ENCODE data around the gene HMX3. TPM values are rescaled to one million over a fixed set of nuclear protein-coding genes. Genes with fewer than 3 reads are reported as not detected.
A peak's percentile ranks its signal among the peaks of the same experiment; 100 is the strongest.

HMX3 gene
- under 1 TPM; 0.19 to 0.24 TPM for total RNA-seq

DNA sequence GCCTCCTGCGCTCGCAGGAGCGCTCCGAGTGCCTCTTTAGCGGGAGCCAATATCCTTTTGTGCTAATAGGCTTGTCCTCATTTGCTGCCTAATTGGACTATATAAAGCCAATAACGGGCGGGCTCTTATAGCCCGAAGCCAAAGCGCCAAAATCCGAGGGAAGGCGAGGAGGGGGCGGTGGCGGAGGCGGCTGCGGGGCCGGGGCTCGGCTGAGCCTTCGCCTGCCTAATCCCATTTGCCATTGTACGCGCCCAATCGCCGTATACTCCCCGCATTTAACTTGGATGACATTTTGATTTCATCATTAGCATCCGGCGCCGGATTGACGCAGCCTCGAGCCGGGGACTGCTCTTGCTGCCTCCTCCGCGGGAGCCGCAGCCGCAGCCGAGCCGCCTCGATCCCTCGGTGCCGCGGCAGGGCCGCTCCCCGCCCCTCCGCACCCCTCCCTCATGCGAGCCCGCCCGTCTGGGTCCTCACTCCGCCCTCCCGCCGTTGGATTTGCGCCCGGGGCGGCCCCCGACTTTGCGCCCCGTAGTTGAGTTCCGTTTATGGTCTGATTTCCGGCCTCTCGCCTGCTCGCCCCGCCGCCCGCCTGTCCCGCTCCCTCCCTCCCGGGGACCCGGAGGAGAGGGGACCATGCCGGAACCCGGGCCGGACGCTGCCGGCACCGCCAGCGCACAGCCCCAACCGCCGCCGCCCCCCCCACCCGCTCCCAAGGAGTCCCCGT is at the start of gene HMX3:
TSS of gene HMX3 (plus strand) at position 556 of the 727 bp plus-strand sequence. CDS start at position 637, 81 bp downstream.
- Mint-ChIP-seq H3K9me3 (no peaks in the 10 kb centered on the region), H3K4me1 (peaks cover 41% of the 10 kb centered on the region), H3K4me3 (peak within 1 kb of the TSS; percentile 75), H3K27ac (no peak within 1 kb of the TSS), H3K36me3 (no peaks in the 10 kb centered on the region), H3K27me3 (peaks cover 84% of the 10 kb centered on the region)
- peak; percentile 60 for DNase-seq

GRCh38 chr10:123086281-123086680 is 49.5 kb upstream of the HMX3 start:
- DNase-seq, result no peak
- no peaks in the 10 kb centered on the region for H3K9me3 Mint-ChIP-seq
- no peaks in the 10 kb centered on the region for H3K27me3 Mint-ChIP-seq
- H3K27ac Mint-ChIP-seq, result no peak overlapping the region
- H3K36me3 Mint-ChIP-seq, result no peaks in the 10 kb centered on the region
- no peak overlapping the region for H3K4me3 Mint-ChIP-seq
- H3K4me1 Mint-ChIP-seq, result peaks cover 2% of the 10 kb centered on the region

DNA sequence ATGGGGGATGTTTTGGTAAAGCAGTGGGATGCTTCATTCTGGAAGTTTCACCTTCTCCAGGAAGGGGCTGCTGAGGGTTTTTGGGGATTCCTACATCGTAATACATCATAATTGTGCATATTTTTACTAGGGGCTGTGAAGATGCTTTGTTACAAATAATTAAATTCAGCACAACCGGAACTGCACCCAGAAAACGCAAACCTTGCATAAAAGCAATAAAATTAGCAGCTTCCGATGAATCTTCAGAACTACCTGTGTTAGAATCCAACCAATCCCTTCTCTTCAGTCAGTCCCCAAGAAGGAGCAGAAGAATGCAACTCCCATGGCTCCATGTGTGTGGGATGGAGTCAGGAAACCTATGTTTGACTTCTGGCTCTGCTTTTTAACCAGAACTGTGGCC is 48.4 kb upstream of the HMX3 start:
- H3K4me3 Mint-ChIP-seq, result no peak overlapping the region
- H3K27ac Mint-ChIP-seq, result no peak overlapping the region
- H3K36me3 Mint-ChIP-seq, result no peaks in the 10 kb centered on the region
- no peak for DNase-seq
- peaks cover under 1% of the 10 kb centered on the region for H3K27me3 Mint-ChIP-seq
- peaks cover 2% of the 10 kb centered on the region for H3K4me1 Mint-ChIP-seq
- H3K9me3 Mint-ChIP-seq, result no peaks in the 10 kb centered on the region

DNA sequence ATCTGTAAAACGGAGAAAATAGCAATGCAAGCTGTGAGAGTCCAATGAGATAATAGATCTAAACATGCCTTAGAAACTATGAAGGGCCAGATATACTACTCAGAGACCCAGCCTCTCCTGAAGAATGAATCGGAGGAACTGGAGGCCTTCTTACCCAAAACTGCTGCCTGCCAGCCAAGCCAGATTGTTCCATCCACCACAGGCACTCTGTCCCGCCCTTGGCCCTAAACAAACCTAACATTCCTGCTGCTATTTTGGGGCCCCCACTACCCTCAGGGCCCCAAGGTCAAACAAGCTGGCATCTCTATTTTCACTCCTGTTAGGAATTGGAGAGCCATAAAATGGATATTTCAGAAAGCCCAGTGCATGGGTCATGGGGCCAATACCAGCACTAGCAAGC is 48.0 kb upstream of the HMX3 start:
- H3K27me3 Mint-ChIP-seq, result peaks cover 5% of the 10 kb centered on the region
- no peak overlapping the region for H3K4me3 Mint-ChIP-seq
- no peaks in the 10 kb centered on the region for H3K36me3 Mint-ChIP-seq
- no peak for DNase-seq
- H3K9me3 Mint-ChIP-seq, result no peaks in the 10 kb centered on the region
- no peak overlapping the region for H3K27ac Mint-ChIP-seq
- peaks cover 2% of the 10 kb centered on the region for H3K4me1 Mint-ChIP-seq

DNA sequence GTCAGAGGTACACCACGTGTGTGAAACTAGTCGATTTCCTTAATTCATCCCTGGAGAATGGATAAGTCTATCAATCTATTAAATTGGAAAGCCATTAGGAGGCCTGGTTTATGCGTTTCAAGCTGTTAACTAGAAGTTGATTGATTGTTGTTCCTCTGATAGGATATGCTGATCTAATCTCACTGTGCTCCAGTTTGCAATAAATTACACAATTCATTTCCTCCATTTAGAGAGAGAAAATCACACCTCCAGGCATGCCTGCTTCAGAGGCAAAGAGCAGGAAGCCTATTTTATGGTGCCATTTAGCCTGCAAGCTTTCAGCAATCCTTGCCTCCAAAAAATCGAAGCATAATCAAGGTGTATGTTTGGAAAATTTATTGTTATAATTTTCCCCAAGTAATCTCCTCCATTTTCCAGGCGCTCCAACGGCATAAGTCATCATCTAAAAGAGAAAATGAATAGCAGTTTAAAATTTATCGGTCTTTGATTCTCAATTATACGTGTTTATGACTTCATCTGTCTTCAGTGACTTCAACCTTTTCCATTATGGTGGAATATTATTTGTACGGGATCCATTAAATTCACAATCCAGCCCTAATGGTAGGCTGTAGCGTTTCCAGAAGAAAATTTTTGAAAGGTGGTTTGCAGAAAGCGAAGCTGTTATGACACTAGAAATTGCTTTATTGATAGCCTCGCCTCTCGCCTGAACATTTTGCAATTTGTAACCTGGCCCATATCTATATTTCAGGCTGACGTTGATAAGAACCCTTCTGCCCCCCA is 42.9 kb upstream of the HMX3 start:
- Mint-ChIP-seq H3K36me3 (no peaks in the 10 kb centered on the region), H3K27me3 (peaks cover 12% of the 10 kb centered on the region), H3K9me3 (no peaks in the 10 kb centered on the region), H3K4me3 (no peak overlapping the region), H3K27ac (no peak overlapping the region), H3K4me1 (peaks cover 2% of the 10 kb centered on the region)
- DNase-seq, result no peak

GRCh38 chr10:123093489-123093888 is 42.3 kb upstream of the HMX3 start:
- no peaks in the 10 kb centered on the region for H3K9me3 Mint-ChIP-seq
- no peak overlapping the region for H3K4me3 Mint-ChIP-seq
- H3K27ac Mint-ChIP-seq, result no peak overlapping the region
- H3K36me3 Mint-ChIP-seq, result no peaks in the 10 kb centered on the region
- peaks cover 2% of the 10 kb centered on the region for H3K4me1 Mint-ChIP-seq
- no peak for DNase-seq
- peaks cover 14% of the 10 kb centered on the region for H3K27me3 Mint-ChIP-seq

DNA sequence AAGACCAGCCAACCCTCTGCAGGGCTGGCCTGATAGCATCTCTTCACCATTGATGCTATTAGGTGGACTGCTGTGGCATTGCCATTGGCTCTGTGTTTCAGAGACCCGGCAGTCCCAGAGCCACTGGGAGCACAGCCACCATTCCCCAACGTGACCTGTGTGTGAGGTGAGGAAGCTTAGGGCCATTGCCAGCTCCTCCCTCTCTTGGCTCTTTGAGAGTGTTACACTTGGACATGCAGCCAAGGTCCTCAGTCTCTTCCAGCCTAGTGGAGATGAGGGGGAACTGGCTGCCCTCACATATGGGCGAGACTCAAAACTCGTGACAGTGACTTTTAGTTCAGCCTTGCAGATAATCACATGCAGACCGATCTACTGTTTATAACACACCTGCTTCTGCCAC is 39.3 kb upstream of the HMX3 start:
- Mint-ChIP-seq H3K4me3 (no peak overlapping the region), H3K4me1 (no peaks in the 10 kb centered on the region), H3K9me3 (no peaks in the 10 kb centered on the region), H3K27ac (no peak overlapping the region), H3K36me3 (no peaks in the 10 kb centered on the region), H3K27me3 (peaks cover 14% of the 10 kb centered on the region)
- no peak for DNase-seq

- Mint-ChIP-seq H3K4me1 (no peaks in the 10 kb centered on the region), H3K9me3 (no peaks in the 10 kb centered on the region), H3K27ac (no peak overlapping the region), H3K36me3 (no peaks in the 10 kb centered on the region), H3K4me3 (no peak overlapping the region), H3K27me3 (peaks cover 14% of the 10 kb centered on the region)
- DNase-seq, result no peak
These were observed 38.7 kb upstream of the HMX3 start for GRCh38 chr10:123097039-123097438.

DNA sequence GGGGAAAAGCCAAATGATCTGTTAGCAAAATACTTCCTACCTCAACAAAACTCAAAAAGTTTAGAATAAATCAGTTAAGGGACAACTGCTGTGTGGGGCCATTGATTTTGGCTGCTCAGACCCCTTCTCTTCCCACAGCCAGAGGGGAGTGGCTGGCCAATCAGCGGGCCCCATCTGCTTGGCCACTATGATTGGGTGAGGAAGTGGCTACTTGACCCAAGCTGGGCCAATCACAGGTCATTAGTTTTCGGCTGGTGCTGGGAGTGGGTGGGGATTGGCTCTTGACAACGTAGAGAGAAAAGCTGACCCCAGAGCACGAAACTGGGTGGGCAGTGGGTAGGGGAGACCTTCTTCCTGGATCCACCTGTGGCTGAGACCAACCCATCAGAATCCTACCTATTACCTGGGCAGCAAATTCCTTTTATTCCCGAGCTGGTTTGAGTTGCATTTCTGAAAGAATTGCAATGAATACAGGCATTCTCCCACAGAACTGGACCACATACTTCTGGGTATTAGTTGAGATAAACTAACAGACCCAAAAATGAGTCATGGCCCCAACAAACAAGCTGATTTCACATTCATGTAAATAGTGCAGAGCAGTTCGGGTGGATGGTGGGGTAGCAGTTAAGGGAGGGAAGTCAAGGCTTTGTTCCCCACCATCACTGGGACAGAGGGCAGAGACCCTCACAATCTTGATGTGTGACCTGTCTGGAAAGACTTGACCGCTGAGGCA is 35.6 kb upstream of the HMX3 start:
- no peak overlapping the region for H3K27ac Mint-ChIP-seq
- no peaks in the 10 kb centered on the region for H3K36me3 Mint-ChIP-seq
- H3K4me3 Mint-ChIP-seq, result no peak overlapping the region
- no peaks in the 10 kb centered on the region for H3K9me3 Mint-ChIP-seq
- peaks cover 7% of the 10 kb centered on the region for H3K27me3 Mint-ChIP-seq
- no peak for DNase-seq
- no peaks in the 10 kb centered on the region for H3K4me1 Mint-ChIP-seq

DNA sequence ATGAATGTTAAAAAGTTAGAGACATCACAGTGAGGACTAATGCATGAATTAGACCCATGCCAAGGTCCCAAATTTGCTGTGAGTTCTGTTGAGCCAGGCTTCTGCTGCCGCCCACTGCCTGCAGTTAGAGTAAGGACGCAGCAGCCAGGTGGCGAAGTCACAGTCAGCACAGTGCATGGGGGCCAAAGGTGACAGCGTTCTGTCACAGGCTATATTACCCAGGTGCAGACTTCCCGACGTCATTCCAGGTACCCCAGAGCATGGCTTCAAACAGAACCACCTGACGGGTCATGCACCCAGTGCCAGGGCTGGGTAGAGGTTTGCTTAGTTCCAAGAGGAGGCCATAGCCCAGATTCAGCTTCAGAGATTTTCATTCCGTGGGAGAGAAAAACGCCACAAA is 33.9 kb upstream of the HMX3 start:
- Mint-ChIP-seq H3K27me3 (peaks cover 6% of the 10 kb centered on the region), H3K4me3 (no peak overlapping the region), H3K27ac (no peak overlapping the region), H3K9me3 (no peaks in the 10 kb centered on the region), H3K4me1 (no peaks in the 10 kb centered on the region), H3K36me3 (no peaks in the 10 kb centered on the region)
- no peak for DNase-seq

DNA sequence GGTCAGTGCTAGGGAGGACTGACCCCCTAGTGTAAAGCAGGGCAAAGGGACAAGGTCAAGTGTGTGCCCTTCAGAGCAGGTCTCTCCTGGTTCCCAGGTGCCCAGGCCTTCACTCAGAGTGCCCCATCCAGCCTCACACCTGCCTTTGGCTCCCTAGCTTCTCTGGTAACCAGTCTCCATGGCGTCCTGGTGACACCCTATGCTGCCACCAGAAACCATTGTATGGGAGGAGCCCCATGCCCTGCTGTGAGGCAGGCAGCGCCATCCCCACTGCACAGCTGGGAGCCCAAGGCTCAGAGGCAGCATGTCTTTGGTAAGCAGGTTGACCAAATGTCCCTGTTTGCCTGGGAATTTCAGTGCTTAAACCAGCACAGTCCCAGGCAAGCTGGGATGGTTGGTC is 33.1 kb upstream of the HMX3 start:
- Mint-ChIP-seq H3K4me1 (no peaks in the 10 kb centered on the region), H3K9me3 (no peaks in the 10 kb centered on the region), H3K4me3 (no peak overlapping the region), H3K36me3 (no peaks in the 10 kb centered on the region), H3K27me3 (peaks cover 9% of the 10 kb centered on the region), H3K27ac (no peak overlapping the region)
- DNase-seq, result no peak

GRCh38 chr10:123103944-123104343 is 31.8 kb upstream of the HMX3 start:
- Mint-ChIP-seq H3K9me3 (no peaks in the 10 kb centered on the region), H3K36me3 (no peaks in the 10 kb centered on the region), H3K27me3 (peaks cover 11% of the 10 kb centered on the region), H3K27ac (no peak overlapping the region), H3K4me3 (no peak overlapping the region), H3K4me1 (no peaks in the 10 kb centered on the region)
- no peak for DNase-seq

DNA sequence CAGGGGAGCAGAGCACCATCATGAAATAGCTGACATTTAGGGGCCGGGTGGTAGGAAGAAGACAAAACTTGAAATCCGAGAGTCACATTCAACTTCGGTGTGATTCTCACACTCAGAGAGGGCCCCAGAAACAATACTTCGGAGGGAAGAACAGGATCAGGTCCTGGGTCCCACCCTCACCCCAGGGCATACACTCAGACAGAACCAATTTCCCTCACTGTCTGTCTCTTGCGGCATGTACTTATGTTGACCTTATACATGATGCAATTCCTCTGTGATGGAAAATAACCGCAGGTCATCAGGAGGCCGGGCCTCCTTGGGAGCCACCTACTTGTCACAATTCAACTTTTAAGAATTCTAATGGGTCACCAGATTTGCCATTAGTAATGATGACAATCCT is 26.3 kb upstream of the HMX3 start:
- Mint-ChIP-seq H3K4me1 (no peaks in the 10 kb centered on the region), H3K4me3 (no peak overlapping the region), H3K27ac (no peak overlapping the region), H3K27me3 (peaks cover 11% of the 10 kb centered on the region), H3K36me3 (no peaks in the 10 kb centered on the region), H3K9me3 (no peaks in the 10 kb centered on the region)
- DNase-seq, result no peak

DNA sequence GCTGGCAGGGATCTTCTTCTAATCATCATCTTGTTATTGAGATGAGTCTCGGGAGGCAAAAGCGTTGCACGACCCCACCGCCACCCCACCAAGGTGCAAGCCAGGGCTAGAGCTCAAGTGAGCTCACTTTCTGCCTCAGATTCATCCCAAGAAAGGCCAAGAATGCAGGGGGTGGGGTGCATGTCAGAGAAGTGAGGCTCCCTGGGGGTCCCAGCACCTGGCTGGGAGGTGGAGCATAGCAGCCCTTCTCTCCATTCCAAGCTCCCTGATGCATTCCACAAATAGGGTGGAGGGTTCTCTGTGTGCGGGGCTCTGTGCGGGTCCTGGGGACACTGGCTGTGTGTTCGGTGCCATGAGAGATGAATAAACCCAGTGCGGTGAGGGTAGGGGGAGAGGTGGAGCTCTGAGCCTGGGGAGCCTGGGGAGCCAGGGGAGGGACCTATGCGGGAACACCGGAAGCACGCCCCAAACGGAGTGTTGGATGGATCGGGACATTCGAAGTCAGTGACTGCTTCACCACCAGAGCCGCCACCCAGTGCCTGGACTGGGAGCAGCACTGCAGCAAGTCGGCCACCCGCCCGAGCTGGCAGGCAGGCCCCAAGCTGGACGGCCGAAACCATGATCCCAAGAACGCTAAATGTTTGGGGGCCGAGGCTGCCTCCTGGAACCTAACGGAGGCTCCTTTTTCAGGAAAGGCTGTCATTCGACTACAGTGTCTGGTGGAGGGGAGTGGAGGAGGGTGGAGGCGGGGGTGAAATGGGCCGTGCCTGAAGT is 17.9 kb upstream of the HMX3 start:
- DNase-seq, result no peak
- H3K4me3 Mint-ChIP-seq, result no peak overlapping the region
- H3K9me3 Mint-ChIP-seq, result no peaks in the 10 kb centered on the region
- H3K27me3 Mint-ChIP-seq, result peaks cover 46% of the 10 kb centered on the region
- no peak overlapping the region for H3K27ac Mint-ChIP-seq
- H3K4me1 Mint-ChIP-seq, result peaks cover 6% of the 10 kb centered on the region
- H3K36me3 Mint-ChIP-seq, result no peaks in the 10 kb centered on the region

- H3K4me3 Mint-ChIP-seq, result no peak overlapping the region
- H3K27me3 Mint-ChIP-seq, result peaks cover 46% of the 10 kb centered on the region
- DNase-seq, result no peak
- H3K36me3 Mint-ChIP-seq, result no peaks in the 10 kb centered on the region
- no peaks in the 10 kb centered on the region for H3K9me3 Mint-ChIP-seq
- H3K4me1 Mint-ChIP-seq, result peaks cover 6% of the 10 kb centered on the region
- H3K27ac Mint-ChIP-seq, result no peak overlapping the region
These were observed 16.7 kb upstream of the HMX3 start for GRCh38 chr10:123119081-123119480.

Data from activated naive CD8-positive, alpha-beta T cell treated with anti-CD3 and anti-CD28 coated beads for 36 hours (primary cell).